ENCODE measurements around the gene KCNMB3.
"Not testable (repeated sequence)": the region's sequence is repeated elsewhere in the genome, so short reads cannot be mapped to it uniquely, and the experiment has no call there.

DNA sequence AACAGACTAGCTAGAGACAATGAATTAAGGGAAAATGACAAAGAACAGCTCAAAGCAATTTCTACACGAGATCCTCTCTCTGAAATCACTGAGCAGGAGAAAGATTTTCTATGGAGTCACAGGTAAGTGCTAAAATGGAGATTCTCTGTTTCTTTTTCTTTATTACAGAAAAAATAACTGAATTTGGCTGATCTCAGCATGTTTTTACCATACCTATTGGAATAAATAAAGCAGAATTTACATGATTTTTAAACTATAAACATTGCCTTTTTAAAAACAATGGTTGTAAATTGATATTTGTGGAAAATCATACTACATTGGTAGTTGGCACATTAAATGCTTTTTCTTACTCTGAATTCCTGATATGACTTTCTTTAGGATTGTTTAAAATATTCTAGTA is 32.7 kb downstream of the KCNMB3 start:
- TF ChIP-seq POLR2AphosphoS5, POLR2A (IDR thresholded peaks at IDR 0.05): not testable (repeated sequence)
- TF ChIP-seq, protein P1, sequence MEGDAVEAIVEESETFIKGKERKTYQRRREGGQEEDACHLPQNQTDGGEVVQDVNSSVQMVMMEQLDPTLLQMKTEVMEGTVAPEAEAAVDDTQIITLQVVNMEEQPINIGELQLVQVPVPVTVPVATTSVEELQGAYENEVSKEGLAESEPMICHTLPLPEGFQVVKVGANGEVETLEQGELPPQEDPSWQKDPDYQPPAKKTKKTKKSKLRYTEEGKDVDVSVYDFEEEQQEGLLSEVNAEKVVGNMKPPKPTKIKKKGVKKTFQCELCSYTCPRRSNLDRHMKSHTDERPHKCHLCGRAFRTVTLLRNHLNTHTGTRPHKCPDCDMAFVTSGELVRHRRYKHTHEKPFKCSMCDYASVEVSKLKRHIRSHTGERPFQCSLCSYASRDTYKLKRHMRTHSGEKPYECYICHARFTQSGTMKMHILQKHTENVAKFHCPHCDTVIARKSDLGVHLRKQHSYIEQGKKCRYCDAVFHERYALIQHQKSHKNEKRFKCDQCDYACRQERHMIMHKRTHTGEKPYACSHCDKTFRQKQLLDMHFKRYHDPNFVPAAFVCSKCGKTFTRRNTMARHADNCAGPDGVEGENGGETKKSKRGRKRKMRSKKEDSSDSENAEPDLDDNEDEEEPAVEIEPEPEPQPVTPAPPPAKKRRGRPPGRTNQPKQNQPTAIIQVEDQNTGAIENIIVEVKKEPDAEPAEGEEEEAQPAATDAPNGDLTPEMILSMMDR (IDR thresholded peaks at IDR 0.05): not testable (repeated sequence)
